NCI-H748 (cell line): ENCODE data around the gene CFD.
"Not testable (repeated sequence)": the region's sequence is repeated elsewhere in the genome, so short reads cannot be mapped to it uniquely, and the experiment has no call there.

Experiments
- DNase-seq: peaks from one replicate; lab custom pipeline; 2025; ENCODE audit not compliant: unreplicated experiment; lab: John Stamatoyannopoulos, UW

The CFD gene

DNA sequence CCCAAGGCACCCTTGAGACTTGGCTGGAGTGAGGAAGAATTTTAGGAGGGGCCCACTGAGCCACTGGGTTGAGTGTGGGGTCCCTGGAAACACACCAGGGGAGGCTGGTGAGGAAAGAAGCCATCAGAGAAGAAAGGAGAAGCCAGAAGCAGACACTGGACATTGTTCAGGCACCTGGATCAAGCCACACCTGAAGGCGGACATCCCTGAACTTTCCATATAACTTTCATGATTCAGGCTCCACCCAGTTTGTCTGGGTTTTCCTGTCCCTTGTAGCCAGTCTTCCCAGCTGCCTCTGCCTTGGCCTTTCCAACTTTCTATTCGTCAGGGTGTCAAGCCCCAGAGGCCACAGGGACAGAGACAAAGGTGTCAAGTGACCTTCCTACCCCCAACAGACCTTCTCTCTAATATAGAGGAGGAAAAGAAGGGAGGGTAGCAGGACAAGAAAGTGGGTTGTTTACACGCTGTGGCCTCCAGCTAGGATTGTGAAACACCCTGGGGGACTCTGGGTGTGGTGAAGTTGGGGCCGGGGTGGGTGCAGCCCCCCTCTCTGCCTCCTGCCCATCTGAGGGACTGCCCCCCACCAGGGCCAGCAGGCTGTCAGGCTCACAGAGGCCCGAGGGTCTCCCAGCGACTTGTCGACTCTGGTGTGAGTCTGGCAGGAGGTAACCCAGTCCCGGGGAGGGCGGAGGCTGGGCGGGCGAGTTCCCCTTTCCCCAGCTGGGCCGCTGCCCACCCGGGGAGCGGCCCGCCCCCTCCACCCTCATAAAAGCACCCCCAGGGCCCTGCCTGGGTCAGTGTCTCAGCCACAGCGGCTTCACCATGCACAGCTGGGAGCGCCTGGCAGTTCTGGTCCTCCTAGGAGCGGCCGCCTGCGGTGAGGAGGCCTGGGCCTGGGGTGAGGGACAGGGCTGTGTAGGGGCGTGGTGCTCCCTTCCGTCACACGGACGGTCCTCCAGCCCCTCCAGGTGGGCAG lies at the start of gene CFD:
Gene CFD, plus strand, starts transcription at position 797 of the 976 bp plus-strand sequence. Its CDS starts 26 bp downstream, at position 823.
- no peak for DNase-seq

DNA sequence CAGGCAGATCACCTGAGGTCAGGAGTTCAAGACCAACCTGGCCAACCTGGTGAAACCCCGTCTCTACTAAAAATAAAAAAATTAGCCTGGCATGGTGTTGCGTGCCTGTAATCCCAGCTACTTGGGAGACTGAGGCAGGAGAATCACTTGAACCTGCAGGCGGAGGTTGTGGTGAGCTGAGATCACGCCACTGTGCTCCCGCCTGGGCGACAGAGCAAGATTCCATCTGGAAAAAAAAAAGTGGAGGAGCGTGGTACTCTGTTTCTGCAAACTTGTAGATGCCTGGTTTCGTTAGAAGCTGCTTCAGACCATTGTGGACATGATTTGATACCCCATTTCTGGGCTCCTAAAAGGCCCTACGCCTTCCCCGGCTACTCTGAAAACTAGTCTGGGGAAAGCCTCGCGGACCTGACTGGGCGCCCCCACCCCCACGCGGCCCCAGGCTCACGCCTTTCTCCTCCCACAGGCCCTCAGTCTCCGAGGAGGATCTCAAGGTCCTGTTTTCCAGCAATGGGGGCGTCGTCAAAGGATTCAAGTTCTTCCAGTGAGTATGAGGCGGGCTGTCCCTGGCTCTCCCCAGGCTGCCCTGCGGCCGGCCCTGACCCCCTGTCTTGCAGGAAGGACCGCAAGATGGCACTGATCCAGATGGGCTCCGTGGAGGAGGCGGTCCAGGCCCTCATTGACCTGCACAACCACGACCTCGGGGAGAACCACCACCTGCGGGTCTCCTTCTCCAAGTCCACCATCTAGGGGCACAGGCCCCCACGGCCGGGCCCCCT lies 49.2 kb upstream of the CFD start:
- no peak for DNase-seq

DNA sequence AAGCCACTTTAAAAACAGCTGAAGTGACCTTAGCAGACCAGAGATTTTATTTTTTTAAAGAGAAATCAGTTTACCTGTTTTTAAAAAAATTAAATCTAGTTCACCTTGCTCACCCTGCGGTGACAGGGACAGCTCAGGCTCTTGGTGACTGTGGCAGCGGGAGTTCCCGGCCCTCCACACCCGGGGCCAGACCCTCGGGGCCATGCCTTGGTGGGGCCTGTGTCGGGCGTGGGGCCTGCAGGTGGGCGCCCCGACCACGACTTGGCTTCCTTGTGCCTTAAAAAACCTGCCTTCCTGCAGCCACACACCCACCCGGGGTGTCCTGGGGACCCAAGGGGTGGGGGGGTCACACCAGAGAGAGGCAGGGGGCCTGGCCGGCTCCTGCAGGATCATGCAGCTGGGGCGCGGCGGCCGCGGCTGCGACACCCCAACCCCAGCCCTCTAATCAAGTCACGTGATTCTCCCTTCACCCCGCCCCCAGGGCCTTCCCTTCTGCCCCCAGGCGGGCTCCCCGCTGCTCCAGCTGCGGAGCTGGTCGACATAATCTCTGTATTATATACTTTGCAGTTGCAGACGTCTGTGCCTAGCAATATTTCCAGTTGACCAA lies 48.5 kb upstream of the CFD start:
- no peak for DNase-seq

DNA sequence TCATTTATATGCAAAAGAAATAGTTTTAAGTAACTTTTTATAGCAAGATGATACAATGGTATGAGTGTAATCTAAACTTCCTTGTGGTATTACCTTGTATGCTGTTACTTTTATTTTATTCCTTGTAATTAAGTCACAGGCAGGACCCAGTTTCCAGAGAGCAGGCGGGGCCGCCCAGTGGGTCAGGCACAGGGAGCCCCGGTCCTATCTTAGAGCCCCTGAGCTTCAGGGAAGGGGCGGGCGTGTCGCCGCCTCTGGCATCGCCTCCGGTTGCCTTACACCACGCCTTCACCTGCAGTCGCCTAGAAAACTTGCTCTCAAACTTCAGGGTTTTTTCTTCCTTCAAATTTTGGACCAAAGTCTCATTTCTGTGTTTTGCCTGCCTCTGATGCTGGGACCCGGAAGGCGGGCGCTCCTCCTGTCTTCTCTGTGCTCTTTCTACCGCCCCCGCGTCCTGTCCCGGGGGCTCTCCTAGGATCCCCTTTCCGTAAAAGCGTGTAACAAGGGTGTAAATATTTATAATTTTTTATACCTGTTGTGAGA lies 47.9 kb upstream of the CFD start:
- no peak for DNase-seq

DNA sequence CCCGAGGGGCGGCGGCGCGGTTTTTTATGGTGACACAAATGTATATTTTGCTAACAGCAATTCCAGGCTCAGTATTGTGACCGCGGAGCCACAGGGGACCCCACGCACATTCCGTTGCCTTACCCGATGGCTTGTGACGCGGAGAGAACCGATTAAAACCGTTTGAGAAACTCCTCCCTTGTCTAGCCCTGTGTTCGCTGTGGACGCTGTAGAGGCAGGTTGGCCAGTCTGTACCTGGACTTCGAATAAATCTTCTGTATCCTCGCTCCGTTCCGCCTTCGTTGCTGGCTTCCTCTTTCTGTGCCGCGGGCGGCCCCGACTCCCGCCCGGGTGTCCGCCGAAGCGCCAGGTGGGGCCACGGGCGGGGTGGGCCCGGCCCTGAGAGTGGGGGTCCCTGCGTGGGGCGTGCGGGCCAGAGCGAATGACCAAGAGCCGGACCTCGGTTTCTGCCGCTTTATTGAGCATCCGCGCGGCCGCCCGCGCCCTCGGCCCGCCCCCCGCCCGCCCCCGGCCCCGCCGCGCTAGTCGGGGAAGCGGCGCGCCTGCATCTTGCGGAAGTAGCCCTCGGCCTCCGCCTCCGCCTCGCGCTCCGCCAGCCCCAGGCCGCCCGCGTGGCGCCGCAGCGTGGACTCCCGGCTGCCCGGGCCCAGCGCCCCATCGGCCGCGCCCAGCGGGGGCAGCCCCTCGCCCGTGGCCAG lies 47.3 kb upstream of the CFD start:
- no peak for DNase-seq

DNA sequence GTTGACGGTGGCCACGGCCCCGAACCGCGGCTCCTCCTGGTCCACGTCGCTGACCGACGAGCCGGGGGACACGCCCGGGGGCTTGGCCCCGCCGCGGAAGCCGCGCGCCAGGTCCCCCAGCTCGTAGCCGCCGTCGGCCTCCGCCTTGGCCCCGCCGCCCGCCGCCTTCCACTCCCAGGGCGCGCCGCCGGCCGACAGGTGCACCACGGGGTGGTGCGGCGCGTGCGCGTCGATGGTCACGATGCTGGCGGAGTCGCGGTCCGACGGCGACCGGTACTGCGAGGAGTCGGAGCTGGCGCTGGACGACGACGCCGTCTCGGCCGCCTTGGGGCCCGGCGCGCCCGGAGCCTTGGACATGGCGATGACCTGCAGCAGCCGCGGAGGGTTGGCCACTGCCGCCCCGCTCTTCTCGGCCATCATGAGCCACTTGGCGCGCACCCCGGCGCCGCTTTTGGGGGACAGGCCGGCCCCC lies 46.7 kb upstream of the CFD start:
- no peak for DNase-seq

DNA sequence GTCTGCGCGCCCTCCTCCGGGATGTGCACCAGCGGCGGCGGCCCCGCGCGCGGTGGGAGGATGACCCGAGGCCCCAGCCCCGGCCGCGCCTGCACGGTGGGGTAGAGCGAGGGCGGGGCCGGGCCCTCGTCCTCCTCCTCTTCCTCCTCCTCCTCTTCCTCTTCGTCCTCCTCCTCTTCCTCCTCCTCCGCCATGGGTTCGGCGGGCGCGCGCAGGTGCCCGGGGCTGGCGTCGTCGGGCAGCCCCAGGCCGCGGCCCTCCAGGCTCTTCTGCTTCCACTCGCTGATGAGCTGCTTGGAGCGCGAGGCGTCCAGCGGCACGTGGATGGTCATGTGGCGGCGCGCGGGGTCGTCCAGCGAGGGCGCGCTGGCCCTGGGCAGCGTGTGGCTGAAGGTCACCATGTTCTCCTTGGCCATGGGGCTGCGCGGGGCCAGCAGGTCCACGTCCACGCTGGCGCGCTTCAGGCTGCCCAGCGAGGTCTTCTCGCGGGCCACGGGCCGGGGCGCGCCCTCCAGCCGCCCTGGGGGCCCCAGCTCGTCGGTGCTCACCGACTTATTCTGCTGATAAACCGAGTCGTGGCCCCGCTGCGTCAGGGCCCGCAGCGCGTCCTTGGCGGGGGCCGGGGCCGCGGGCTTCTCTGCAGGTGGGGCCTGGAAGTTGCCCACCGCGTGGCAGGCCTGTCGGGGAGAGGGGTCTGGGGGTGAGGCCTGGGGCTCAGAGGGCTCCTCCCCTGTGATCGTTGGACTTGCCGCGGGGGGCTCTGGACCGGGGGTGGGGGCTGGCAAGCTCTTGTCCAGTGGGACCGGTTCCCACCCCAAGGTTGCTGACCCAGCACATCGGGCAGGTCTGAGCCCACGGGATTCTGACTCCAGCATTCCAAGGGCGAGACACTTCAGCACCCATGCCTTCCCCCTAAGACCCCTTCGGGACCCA lies 46.0 kb upstream of the CFD start:
- no peak for DNase-seq

DNA sequence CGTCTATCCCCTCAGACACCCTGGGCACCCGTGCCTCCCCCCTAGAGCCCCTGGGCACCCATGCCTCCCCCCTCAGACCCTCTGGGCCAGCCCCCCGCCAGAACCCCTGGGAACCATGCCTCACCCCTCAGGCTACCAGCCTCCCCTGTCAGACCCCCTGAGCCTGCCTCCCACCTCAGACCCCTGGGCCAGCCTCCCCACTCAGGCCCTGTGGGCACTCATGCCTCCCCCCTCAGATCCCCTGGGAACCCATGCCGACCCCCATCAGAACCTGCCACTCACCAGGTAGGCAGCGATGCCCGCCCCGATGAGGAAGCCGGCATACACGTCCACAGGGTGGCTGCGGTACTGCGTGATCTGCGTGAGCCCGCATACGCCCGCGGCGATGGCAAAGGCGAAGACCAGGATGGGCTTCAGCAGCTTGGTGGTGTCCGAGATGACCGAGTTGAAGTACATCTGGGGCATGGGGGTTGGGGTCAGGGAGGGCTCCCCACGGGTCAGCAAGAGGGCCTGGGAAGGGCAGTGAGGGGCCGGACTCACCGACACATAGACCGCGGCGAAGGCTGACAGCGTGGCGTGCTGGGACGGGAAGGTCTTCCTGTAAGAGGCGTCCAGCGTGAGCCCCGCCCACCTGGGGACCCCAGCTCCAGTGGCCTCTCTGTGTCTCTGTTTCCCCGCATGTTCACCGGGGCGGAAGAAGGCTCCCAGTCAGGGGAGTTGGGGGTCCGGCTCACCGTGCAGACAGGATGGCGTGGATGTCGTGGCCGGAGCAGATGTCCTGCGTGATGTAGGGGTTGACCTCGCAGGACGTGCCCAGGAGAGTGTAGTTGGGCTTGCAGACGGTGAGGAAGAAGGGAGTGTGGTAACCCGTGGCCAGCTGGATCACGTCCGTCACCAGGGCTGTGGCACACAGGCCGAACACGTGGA lies 45.0 kb upstream of the CFD start:
- DNase-seq, result no peak

DNA sequence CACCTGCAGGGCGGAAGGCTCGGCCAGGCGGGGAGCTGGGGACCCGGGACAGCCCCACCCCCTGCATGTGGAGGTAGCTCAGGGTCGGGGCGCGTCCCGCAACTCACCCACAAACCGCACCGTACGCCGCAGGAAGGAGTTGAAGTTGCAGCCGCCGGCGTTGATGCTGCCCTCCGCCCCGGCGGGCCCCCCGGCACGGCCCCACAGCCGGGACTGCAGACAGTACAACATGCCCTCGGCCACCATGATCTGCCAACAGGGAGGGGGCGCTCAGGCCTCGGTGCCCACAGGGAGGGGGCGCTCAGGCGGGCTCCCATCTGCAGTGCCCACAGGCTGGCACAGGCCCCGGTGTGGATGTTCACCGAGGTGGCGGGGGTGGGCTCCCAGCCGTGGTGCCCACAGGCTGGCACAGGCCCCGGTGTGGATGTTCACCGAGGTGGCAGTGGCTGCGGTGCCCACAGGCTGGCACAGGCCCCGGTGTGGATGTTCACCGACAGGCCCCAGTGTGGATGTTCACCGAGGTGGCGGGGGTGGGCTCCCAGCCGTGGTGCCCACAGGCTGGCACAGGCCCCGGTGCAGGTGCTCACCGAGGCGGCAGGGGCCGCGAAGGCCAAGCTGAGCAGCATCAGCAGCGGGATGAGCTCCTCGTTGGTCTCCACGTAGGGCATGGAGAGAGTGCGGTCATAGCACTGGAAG lies 44.2 kb upstream of the CFD start:
- no peak for DNase-seq

DNA sequence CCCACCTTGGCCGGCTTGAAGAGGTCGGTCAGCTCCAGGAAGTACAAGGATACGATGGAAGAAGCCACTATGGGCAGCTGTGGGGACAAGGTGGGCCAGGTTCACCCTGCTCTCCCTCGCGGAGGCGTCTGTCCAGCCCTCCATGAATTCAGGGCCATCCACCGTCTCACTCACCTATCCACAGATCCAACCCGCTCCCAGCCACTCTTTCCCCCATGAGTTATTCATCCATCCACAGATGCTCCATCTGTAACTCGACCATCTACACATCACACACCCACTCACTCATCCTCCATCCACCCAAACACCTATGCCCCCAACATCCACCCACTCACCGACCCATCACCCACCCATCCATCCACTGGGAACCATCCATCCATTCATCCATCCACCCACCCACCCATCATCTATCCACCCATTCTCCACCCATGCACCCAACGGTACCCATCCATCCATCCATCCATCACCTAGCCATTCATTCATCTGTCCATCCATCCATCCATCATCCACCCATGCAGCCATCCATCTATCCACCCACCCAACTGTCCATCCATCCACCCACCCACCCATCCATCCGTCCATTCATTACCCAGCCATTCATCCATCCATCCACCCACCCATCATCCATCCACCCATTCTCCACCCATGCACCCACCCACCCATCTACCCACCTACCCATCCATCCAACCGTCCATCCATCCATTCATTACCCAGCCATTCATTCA lies 43.5 kb upstream of the CFD start:
- no peak for DNase-seq

DNA sequence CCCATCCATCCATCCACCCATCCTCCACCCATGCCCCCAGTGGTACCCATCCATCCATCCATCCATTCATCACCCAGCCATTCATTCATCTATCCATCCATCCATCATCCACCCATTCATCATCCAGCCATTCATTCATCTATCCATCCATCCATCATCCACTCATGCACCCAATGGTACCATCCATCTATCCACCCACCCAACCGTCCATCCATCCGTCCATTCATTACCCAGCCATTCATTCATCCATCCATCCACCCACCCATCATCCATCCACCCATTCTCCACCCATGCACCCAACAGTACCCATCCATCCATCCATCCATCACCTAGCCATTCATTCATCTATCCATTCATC lies 43.0 kb upstream of the CFD start:
- DNase-seq, result no peak

DNA sequence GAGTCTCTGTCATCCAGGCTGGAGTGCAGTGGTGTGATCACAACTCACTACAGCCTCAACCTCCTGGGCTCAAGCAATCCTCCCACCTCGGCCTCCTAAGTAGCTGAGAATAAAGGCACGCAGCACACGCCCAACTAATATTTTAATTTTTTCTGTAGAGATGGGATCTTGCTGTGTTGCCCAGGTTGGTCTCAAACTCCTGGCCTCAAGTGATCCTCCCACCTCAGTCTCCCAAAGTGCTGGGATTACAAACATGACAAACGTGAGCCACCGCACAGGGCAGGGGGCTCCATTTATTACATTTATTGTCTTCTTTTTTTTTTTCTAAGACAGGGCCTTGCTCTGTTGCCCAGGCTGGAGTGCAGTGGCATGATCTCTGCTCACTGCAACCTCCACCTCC lies 39.3 kb upstream of the CFD start:
- DNase-seq, result not testable (repeated sequence)

DNA sequence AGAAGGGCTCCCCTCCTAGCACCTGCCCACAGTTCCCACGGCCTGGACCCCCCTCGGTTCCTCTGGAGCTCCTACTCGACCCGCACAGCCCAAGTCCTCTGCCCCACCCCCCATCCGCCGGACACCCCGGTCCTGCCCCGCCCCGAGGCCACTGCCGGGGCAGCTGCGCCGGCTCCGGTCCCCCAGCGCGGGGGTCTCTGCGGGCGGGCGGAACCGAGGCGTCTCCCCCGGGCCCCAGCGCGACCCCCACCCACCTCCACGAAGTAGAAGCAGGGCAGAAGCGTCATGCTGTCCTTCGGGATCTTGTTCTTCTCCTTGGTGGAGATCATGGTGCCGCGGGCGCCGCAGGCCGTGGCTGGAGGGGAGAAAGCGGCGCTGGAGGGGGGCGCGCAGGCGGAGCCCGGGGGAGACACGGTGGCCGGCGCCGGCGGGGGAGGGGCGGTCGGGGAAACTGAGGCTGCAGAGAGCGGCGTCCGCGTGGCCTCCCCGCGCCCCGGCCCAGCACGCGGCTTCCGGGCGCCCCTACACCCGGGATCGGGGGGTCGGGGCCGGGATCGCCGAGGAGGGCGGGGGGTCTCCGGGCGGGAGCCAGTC lies 38.1 kb upstream of the CFD start:
- DNase-seq, result peak; percentile 13

DNA sequence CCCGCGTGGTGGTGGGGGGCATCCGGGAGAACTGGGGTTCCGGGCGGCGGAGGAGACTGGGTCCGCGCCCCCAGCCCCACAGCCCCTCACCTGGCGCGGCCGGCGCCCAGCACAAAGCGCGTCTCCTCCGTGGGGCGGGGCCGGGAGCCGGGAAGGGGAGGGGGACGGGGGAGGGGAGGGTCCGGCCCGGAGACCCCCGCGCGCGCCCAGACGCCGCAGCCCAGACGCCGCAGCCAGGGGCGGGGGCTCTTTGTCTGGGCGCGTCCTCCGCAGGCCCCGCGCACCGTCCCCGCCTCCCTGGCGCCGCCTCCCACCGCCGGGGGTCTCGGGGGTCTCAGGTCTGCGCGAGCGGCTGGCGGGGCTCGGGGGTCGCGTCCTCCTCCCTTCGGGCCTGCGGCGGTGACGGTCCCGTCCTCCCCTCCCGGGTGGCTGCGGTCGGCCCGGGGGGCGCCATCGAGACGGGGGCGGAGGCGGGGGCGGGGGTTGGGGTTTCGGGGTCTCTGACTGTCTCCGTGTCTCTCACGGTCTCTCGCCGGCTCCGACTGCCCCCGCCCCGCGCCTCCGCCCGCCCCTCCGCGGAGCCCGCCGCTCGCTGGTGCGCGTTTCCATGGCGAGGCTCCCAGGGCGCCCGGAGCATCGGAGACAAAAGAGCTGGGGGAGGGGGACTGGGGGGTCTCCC lies 37.5 kb upstream of the CFD start, which contains the start of gene PLPPR3:
Gene PLPPR3, minus strand, starts transcription at position 131 of the 679 bp plus-strand sequence. CDS start 396 bp downstream, outside the sequence.
- peak; percentile 48 for DNase-seq

DNA sequence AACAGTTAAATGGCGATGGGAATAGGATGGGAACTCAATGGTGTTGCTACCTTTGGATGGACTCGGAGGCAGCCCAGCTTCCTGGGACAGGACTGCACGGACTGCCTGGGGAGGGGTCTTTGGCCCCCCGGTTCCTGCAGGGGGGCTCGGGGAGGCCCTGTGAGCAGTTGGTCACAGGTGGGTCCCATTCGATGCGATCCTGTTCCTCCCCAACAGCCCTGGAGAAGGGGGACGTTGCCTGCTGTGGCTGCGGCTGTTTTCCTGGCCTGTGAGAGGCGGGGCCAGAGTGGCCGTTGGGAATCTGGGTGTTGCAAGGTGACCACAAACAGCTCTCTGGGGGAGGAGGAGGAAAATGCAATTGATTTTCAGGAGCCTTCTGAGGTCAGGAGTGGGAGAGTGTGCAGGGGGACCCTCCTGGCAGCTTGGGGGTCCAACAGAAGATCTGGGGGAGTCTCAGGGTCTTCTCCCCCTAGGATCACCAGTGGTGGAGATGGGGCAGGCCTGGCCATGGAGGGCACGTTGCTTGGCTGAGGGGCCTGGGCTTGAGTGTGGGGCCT lies 35.8 kb upstream of the CFD start:
- no peak for DNase-seq

DNA sequence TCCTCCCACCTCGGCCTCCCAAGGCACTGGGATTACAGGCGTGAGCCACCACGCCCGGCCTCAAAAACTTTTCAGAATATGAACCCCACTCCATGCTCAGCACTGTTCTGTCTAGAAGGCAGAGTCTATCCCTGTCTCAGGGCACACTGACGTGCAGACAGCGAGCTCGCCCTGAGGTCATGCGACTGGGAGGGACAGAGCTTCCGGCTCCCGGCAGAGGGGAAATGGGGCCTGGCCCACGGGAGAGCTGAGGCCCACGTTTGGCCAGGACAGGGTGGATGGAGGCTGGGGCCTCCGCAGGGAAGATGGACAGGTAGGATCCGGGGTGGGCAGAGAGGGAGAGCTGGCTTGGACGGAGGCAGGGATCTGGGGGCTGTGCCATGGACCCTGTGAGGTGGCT lies 34.6 kb upstream of the CFD start:
- DNase-seq, result no peak
